Aorta (tissue), 5 donors: ENCODE measurements around the gene MYOF. TPM values are rescaled to one million over a fixed set of nuclear protein-coding genes. Genes with fewer than 3 reads are reported as not detected.
"Not testable (repeated sequence)": the region's sequence is repeated elsewhere in the genome, so short reads cannot be mapped to it uniquely, and the experiment has no call there.

Experiments used
- ATAC-seq: fragments of 200-7000 bp; cut with Tn5 transposase; one replicate; pipeline ENCODE4 v1.9.1; 2022; ENCODE audit warnings: moderate library complexity; ENCODE audit not compliant: low FRiP score
- DNase-seq, 2 donors: peaks; one replicate each; pipeline ENCODE4 v3.0.0-alpha.2; 2020
- H3K27ac ChIP-seq, 2 donors: one replicate each; pipeline ENCODE4 v1.5.1; 2013; ENCODE audit warnings: low read length in 2 of 2, mild to moderate bottlenecking in 2 of 2, moderate library complexity in 2 of 2, control low read depth in 1 of 2, inconsistent platforms in 1 of 2, low read depth in 1 of 2
- H3K27me3 ChIP-seq, 2 donors: one replicate each; pipeline ENCODE4 v1.6.1; 2013; ENCODE audit warnings: control low read depth in 1 of 2, low read length in 1 of 2, mild to moderate bottlenecking in 1 of 2, moderate library complexity in 1 of 2; ENCODE audit not compliant: insufficient read depth in 2 of 2, control insufficient read depth in 1 of 2
- H3K36me3 ChIP-seq, 2 donors: one replicate each; pipeline ENCODE4 v1.6.1; 2013; ENCODE audit warnings: control low read depth in 1 of 2, low read length in 1 of 2, mild to moderate bottlenecking in 1 of 2; ENCODE audit not compliant: insufficient read depth in 2 of 2, control insufficient read depth in 1 of 2
- H3K4me1 ChIP-seq, 2 donors: one replicate each; pipeline ENCODE4 v1.6.1; 2013; ENCODE audit warnings: low read length in 2 of 2, control low read depth in 1 of 2, mild to moderate bottlenecking in 1 of 2, moderate library complexity in 1 of 2; ENCODE audit not compliant: insufficient read depth in 2 of 2, control insufficient read depth in 1 of 2
- H3K4me3 ChIP-seq, 2 donors: one replicate each; pipeline ENCODE4 v1.5.1; 2013; ENCODE audit warnings: low read length in 2 of 2, control low read depth in 1 of 2, mild to moderate bottlenecking in 1 of 2
- H3K9me3 ChIP-seq: one replicate; pipeline ENCODE4 v1.6.1; 2013; ENCODE audit warnings: mild to moderate bottlenecking, low read length; ENCODE audit not compliant: control insufficient read depth
- WGBS, 2 donors: extraction: QIAGEN DNeasy Blood & Tissue Kit; methylation state at CpG; one replicate each; pipeline ENCODE4 v1.1.7; 2013; 5-methylcytosine and 5-hydroxymethylcytosine counted together
- intact Hi-C, 2 donors: fragments of 100-400 bp; cut with DNase I; formaldehyde crosslinking; loops; one replicate each; pipeline versions ENCODE4 v1.14.2 to v1.15.0; 2022
- polyA plus RNA-seq, 2 donors: library from polyadenylated mRNA; stranded (reverse); fragments of 200-250 nt; gene quantifications; one replicate each; pipeline ENCODE4 v1.2.3, GENCODE V29; 2013
- total RNA-seq, 2 donors: library from RNA; stranded (reverse); fragmentation: NEBNext Ultra II Directional; extraction: Animal tissue kit (Norgen Biotek cat#: 25700); gene quantifications; one replicate each; pipeline ENCODE4 v1.2.1, GENCODE V29; 2021
- donor health status: healthy with polysubstance abuse.
- donor health status: Bipolar disorder and iron deficiency.
- donor health status: DM: no; HTN: no; CAD: no.
- donor health status: DM: no; HTN: no; CAD: no.
- donor health status: DM: yes; HTN: yes; CAD: no.

Gene MYOF
- total and polyA plus RNA-seq, 4 donors, result 13.4 to 242 (median 126) TPM

DNA sequence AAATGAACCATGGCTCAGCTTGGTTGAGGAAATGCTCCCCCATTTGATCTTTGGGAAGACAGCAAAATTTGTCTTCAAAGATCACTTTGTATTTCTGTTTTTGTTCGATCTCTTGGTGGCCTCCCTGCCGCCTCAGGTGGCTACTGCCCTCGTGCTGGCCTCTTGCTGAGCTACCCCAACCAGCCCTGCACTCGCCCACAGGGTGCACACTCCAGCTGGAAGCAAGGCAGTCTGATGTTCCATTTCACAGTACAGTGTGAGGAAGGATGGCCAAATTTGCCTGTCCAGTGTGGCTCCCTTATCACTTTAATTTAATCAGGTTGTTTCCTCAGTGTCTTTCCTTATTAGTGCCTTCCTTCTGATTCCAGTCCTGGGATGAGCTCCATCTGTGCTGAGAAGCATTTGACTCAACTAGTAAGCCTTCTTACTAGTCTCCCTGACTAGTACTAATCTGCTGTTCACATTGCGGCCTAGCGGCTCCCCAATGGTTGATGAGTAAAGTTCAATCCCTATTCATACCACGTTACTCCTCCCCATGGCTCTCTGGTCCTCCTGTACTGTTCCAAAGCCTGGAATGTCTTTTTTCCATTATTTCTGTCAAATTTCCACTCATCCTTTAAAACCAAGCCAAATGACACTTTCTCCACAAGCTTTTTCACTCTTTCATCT, 8.2 kb downstream of the MYOF start:
- H3K36me3 ChIP-seq, result no peaks in the 10 kb centered on the region
- H3K9me3 ChIP-seq, result no peaks in the 10 kb centered on the region
- peaks cover 5 to 9% of the 10 kb centered on the region in 2 donors for H3K4me1 ChIP-seq
- DNase-seq (no peak), ATAC-seq (no peak)
- H3K27ac ChIP-seq, result peak overlapping the region in 1 of 2 donors; percentile 5
- H3K4me3 ChIP-seq, result no peak overlapping the region
- 77 to 79% methylated on average over 7 of the region's 7 CpGs for WGBS, 2 donors
- intact Hi-C loops, result no loop called here
- H3K27me3 ChIP-seq, result no peaks in the 10 kb centered on the region

DNA sequence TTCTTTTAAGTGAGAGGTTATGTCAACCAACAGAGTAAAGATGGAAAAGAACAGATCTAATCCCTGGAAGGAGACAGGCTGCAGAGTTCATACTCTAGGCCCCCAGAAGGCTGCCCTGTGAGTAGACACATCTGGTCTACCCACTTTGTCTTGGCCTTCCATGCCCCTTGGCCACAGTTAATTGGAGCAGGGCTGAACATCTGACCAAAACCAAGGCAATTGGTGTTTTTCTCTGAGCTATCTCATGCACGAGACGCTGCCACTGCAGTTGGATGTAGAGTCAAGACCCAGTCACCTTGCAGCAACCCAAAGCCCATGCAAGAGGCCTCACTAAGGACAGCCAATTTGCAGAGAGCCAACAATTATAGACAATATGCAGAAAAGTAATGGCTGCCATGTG, 9.0 kb downstream of the MYOF start:
- H3K27ac ChIP-seq, result no peak overlapping the region
- H3K36me3 ChIP-seq, result no peaks in the 10 kb centered on the region
- no peaks in the 10 kb centered on the region for H3K9me3 ChIP-seq
- peaks cover 11 to 12% of the 10 kb centered on the region in 2 donors for H3K4me1 ChIP-seq
- DNase-seq (no peak), ATAC-seq (no peak)
- WGBS, 2 donors, result 89 to 96% methylated on average over 2 of the region's 2 CpGs
- intact Hi-C loops, result no loop called here
- no peak overlapping the region for H3K4me3 ChIP-seq
- no peaks in the 10 kb centered on the region for H3K27me3 ChIP-seq

DNA sequence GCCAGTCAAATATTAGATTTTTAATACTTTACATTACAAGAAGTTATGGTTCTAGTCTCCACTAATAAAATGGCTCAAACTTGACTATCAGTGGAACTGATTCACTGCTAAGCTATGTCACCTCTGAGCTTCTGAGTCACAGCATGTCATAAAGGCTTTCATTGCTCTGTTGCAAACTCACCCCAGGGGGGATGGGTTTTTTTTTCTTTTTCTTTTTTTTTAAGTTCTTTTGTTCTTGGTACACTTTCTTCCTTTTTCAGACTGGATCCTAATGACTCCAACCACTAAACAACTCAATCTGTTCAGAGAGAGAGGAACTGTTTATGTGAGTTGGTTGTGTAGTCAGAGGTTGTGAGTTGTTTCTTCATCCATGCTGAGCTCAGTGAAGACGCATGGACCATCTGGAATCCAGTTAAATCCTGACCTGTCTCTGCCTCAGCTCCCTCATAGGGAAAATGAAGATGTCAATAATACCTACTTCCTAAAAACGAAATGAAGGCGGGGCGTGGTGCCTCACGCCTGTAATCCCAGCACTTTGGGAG, 11.0 kb downstream of the MYOF start:
- H3K27ac ChIP-seq, result peak overlapping the region in 1 of 2 donors; percentile 80
- ATAC-seq, result peak; percentile 70

DNA sequence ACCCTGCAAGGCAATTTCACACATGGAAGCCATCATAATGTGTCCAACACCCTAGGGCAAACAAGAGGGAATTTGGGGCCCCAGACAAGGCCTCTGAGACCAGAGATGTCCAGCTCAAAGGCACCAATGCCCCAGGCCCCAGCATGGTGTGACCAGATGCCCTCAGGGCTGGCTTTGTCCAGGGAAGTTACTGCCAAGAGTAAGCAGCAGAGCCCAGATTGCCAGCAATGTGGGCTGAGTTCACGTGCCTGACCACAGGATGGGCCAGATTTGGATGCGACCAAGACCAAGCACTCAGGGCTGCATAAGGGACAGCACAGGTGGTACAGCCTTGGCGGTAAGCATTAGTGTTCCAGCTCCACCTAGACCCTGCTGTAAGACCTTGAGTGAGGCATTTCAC, 12.7 kb downstream of the MYOF start:
- intact Hi-C loops, result no loop called here
- H3K27ac ChIP-seq, result peak overlapping the region in 1 of 2 donors; percentile 7
- H3K27me3 ChIP-seq, result no peaks in the 10 kb centered on the region
- no peaks in the 10 kb centered on the region for H3K9me3 ChIP-seq
- H3K4me3 ChIP-seq, result no peak overlapping the region
- 44 to 47% methylated on average over 3 of the region's 3 CpGs for WGBS, 2 donors
- H3K4me1 ChIP-seq, result peaks cover 7 to 15% of the 10 kb centered on the region in 2 donors
- DNase-seq (peak in 1 of 2 donors; percentile 51), ATAC-seq (no peak)
- no peaks in the 10 kb centered on the region for H3K36me3 ChIP-seq

More for the DNA sequence above, 11.0 kb downstream of the MYOF start:
- H3K36me3 ChIP-seq, result no peaks in the 10 kb centered on the region
- no peak for DNase-seq
- no peaks in the 10 kb centered on the region for H3K9me3 ChIP-seq
- no peak overlapping the region for H3K4me3 ChIP-seq
- H3K4me1 ChIP-seq, result peaks cover 10 to 13% of the 10 kb centered on the region in 2 donors
- no peaks in the 10 kb centered on the region for H3K27me3 ChIP-seq
- intact Hi-C loops, result no loop called here
- 87 to 93% methylated on average over 5 of the region's 5 CpGs for WGBS, 2 donors

DNA sequence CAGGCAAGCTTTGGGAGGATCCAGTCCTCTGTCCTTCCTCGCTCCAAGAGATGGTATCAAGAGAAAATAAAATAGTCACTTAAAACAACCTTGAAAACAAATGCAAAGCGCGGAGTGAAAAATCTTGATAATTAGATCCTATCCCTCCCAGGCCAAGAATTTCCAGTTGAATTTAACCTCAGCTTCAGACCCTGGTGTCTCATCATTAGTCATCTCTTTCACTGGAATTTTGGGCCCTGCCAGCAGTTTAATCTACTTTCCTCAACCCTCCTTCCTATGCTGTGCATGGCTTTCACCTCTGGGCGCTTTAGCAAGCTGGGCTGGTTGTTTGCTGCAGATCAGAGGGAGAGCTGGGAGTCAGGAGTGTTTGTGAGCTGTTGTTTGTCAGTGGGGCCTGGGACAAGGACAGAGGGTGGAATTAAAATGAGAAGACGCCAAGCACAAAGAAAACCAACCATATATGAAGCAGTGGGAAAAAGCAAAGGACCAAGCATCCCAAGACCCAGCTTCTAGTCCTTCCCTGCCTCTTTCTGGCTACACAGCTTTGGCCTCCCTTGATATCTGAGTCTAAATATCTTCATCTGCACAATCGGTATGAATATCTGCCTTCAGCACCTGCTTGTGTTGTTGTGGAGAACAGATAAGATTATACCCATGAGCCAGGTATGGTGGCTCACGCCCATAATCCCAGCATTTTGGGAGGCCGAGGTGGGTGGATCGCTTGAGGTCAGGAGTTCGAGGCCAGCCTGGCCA, 13.5 kb downstream of the MYOF start:
- H3K9me3 ChIP-seq, result no peaks in the 10 kb centered on the region
- H3K4me3 ChIP-seq, result no peak overlapping the region
- intact Hi-C loops, result no loop called here
- WGBS, 2 donors, result 73 to 78% methylated on average over 10 of the region's 10 CpGs
- DNase-seq (peak in 1 of 2 donors; percentile 60), ATAC-seq (no peak)
- peaks cover 5 to 18% of the 10 kb centered on the region in 2 donors for H3K4me1 ChIP-seq
- peak overlapping the region; percentile 73 to 95 for H3K27ac ChIP-seq
- H3K27me3 ChIP-seq, result no peaks in the 10 kb centered on the region
- no peaks in the 10 kb centered on the region for H3K36me3 ChIP-seq

DNA sequence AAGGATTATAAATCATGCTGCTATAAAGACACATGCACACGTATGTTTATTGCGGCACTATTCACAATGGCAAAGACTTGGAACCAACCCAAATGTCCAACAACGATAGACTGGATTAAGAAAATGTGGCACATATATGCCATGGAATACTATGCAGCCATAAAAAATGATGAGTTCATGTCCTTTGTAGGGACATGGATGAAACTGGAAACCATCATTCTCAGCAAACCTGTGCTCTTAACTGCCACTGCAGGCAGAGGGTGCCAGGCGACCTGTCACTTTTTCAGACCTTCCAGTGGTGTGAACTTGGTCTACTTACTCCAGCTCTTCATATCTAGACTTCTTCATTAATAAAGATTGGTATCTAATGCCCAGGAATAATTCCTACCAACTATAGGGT, 14.5 kb downstream of the MYOF start:
- peaks cover 5 to 18% of the 10 kb centered on the region in 2 donors for H3K4me1 ChIP-seq
- intact Hi-C loops, H3K9me3 ChIP-seq, ATAC-seq, H3K4me3 ChIP-seq, H3K36me3 ChIP-seq, H3K27me3 ChIP-seq, DNase-seq: not testable (repeated sequence)
- WGBS, 2 donors, result 73 to 86% methylated on average over 2 to 3 of the region's 4 CpGs
- peak overlapping the region; percentile 21 to 73 for H3K27ac ChIP-seq

DNA sequence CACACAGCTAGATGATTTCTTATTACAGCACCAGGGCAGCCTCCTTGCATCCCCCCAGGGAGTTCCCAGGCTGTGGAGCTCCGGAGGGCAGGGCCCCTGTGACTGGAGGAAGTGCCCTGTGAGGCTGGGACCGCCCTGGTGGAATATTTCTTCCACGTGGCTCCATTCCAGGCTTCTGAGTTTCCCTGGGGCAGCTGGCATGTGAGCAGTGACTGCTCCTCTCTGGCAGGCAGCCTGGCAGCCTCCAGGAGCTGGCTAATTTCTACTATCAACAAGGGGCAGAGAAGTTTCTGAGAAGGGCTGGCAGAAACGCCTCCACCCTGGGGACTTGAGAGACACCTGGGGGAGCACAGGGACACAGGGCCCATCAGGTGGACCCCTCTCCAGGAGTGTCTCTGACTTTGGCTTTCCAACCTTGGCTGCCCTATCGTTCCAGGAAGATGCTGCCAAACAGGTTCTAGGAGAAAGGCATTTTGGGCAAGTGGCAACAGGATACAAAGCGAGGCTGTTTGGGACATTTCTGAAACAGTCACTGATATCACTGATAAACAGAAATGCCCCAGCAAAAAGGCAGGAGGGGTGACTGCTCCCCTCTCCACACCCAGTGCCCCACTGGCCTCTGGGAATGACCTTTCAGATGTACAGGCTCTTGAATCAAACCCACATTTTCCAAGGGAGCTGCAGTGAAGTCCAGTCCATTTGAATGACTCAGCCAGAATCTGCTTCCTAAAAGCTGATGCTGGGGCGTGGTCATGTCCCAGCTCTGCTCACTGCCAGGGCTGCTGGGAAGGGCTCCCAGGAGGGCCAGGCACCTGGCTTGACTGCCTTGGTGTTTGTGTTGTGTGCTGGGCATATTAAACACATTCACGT, 16.1 kb downstream of the MYOF start:
- intact Hi-C loops, result loop anchor here (1.0 to 2.0 kb wide), 2 partner anchors 13 to 29 kb away; no protein-coding TSS in a partner anchor
- 2 to 4% methylated on average over 8 of the region's 8 CpGs for WGBS, 2 donors
- no peaks in the 10 kb centered on the region for H3K27me3 ChIP-seq
- no peak overlapping the region for H3K4me3 ChIP-seq
- DNase-seq, result peak; percentile 94 to 95
- H3K4me1 ChIP-seq, result peaks cover 3 to 18% of the 10 kb centered on the region in 2 donors
- no peaks in the 10 kb centered on the region for H3K36me3 ChIP-seq
- peak; percentile 87 for ATAC-seq
- no peaks in the 10 kb centered on the region for H3K9me3 ChIP-seq
- H3K27ac ChIP-seq, result peak overlapping the region; percentile 77 to 99

DNA sequence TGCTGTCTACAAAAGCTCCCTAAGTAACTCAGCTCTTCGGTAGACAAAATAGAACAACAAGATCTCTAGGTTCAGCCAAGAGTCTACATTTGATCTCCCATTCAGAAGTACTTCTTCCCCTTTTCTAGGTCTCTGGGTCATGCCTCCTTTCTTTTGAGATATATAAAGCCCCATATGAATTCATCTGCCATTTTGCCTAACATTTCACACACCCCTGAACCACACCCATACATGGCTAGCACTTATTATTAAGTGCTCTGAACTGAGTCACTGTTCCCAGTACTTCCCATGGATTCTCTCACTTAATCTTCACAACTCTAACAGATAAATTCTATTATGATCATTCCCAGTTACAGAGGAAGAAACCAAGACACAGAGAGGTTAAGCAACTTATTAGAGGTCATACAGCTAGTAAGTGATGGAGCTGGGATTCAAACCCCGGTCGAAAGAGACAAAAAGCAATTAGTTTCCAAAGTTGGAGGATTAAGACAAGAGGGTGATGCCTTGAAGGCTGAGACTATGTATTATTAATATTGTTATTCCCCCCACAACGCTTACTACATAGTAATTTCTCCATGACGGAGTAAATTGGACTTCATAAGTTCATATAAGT, 17.3 kb downstream of the MYOF start:
- peaks cover 3 to 18% of the 10 kb centered on the region in 2 donors for H3K4me1 ChIP-seq
- DNase-seq (no peak), ATAC-seq (no peak)
- intact Hi-C loops, result loop anchor here (1.0 to 2.0 kb wide), 2 partner anchors 14 to 28 kb away; no protein-coding TSS in a partner anchor
- no peaks in the 10 kb centered on the region for H3K27me3 ChIP-seq
- peak overlapping the region; percentile 76 to 86 for H3K27ac ChIP-seq
- H3K36me3 ChIP-seq, result no peaks in the 10 kb centered on the region
- H3K9me3 ChIP-seq, result no peaks in the 10 kb centered on the region
- H3K4me3 ChIP-seq, result no peak overlapping the region
- 76 to 79% methylated on average over 5 of the region's 5 CpGs for WGBS, 2 donors
